CD4-positive, alpha-beta T cell treated with Interferon alpha-2 for 1 hour (primary cell): Measurements from ENCODE around the gene ASTL.

Experiments used
- DNase-seq, 2 donors: peaks; one replicate each; pipeline ENCODE4 v3.0.0-alpha.2; 2020 to 2022

The ASTL gene

DNA sequence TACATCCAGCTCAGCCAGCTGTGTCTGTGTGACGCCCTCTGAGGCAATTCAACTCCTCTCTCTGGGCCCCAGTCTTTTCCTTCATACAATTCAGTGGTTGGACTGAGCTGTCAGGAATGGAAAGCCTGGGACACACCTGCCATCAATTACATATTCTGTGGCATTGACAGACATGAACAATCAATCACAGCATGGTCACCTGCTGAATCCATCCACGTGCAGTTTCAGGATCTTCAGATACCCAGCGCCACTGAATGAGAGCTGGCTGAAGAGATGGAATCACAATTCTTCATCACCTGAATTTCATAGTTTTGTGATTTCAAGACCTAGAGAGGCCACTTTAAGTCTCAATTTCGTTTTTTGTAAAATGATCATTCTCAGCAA lies 27.1 kb downstream of the ASTL start:
- no peak for DNase-seq

DNA sequence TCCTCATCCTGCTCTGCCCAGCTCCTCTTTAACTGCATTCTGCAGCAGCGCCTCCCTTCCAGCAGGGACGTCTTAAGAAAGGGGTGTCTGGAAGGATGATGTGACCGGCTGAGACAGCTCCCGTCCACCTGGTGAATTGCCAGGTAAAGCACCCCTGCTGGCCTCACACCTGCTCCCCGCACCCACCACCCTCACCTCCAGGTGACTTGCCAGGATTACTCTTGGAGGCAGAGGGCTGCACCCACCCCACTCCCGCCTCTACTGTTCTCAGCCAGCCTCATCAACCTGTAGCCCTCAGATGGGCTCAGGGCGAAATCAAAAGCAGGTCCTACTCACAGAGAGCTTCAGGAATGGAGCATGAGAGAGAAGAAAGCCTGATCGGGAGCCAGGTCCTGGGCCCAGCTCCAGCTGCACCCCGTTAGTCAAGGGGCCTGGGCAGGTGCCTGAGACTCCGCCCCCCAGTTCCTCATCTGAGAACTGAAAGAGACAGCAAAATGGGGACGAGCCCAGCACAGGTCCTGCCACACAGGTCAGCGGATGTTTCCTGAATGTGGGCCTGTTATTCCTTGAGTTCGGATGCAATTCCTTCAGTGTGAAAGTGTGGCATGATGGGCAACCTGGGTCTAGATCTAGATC lies 27.6 kb downstream of the ASTL start:
- no peak for DNase-seq

DNA sequence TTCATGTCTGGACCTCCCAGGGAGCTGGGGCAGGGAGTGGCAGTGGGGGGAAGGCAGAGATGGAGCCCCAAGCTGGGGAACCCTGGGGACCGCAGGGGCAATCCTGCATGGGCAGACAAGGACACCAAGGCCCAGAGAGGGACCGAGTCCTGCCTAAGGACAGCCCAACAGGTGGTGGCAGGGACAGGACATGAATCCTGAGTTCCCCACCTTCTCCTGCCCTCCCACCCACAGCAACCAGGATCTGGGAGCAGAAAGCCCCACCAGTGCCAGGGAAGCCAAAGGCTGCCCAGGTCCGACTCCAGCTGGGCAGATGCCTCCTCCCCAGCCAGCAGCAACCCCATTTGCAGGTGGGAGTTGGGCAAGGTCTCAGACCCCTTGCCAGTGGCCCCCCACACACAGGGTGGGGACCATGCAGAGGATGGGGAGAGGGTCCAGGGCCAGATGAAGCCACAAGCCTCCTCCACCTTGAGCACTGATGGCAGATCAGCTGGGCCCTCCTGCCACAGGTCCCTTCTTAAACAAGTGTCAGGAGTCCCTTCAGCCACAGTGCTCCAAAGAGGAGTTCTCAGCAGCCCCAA lies 28.3 kb downstream of the ASTL start:
- no peak for DNase-seq

DNA sequence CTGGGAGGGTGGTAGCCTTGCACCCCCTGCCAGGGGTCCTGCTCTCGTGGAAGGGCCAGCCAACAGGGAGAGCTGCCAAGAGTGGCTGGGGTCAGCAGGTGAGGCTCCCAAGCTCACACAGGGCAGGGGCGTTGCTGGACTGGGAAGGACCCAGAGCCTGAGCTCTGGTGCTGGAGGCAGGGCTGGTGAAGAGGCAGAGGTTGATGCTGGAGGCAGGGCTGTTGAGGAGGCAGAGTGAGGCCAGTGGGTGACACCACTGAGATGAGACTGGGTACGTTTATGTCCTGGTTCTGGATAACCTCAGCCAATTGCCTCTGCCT lies 29.0 kb downstream of the ASTL start:
- DNase-seq = no peak

DNA sequence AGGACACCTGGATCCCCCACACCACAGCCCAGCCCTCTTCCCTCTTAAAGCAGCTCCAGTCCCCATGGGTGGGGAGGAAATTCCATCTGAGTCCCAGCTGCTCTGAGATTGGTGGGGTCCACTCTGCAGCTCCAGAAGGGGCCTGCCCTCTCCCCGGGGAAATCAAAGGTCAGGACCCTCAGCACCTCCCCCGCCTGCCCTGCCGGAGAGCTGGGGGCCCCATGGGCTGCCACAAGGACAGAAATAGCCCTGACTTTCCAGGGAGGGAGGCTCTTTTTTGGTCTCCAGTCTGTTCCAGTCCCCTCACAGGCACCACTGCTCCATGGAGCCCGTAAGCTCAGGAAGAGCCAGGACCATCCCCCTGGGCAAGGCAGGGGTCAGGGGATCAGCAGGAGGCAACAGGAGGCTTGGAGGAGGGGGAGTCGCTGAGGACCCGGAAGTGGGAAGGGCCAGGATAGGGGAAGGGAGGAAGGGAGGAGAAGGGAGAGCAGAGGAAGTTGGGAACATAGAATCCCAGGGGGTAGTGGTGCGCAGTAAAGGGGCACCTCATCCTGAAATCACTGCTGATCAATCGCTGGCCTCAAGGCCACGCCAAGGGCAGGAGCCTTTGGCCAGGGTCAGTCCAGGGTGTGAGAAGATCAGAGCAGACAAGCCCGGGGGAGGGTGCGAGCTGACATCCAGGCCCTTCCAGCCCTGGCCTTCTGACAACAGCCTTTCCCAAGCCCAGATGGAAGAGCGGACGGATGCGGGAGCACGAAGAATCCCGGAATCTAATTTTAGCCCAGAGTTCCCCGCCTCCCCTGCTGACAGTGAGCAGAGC lies 29.6 kb downstream of the ASTL start:
- DNase-seq = no peak

DNA sequence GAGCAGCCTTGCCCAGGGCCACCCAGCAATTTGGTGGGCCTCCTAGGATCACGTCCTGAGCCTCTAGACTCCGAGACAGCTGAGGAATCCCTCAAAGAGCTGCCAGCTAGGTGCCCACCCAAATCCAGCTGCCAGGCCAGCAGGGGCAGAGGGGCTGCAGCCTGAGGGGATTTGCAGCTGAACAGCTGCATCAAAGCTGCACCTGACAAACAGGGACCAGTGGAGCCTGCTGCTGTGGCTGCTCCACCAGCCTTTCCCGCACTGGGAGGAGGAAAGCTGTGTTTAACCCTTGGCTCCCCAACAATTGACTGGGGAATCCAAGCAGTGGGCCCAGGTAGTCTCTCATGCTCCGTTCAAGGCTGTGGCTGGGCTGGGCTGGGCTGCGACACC lies 30.2 kb downstream of the ASTL start:
- DNase-seq = no peak

DNA sequence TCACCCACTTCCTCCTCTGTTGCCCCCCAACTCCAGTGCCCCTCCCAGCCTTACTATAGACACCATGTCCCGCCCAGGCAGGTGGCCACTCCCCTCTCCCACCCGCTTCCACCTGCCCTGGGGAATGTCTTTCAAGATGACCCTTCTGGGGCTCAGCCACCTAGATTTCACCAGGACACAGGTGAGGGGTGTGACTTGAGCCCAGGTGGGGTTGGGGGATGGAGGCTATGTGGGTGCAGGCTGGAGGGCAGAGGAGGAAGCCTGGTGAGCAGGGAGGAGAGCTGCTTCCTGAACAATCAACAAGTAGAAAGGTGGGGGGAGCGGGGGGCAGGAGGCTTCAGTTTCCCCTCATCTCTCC lies 30.6 kb downstream of the ASTL start:
- DNase-seq = no peak

DNA sequence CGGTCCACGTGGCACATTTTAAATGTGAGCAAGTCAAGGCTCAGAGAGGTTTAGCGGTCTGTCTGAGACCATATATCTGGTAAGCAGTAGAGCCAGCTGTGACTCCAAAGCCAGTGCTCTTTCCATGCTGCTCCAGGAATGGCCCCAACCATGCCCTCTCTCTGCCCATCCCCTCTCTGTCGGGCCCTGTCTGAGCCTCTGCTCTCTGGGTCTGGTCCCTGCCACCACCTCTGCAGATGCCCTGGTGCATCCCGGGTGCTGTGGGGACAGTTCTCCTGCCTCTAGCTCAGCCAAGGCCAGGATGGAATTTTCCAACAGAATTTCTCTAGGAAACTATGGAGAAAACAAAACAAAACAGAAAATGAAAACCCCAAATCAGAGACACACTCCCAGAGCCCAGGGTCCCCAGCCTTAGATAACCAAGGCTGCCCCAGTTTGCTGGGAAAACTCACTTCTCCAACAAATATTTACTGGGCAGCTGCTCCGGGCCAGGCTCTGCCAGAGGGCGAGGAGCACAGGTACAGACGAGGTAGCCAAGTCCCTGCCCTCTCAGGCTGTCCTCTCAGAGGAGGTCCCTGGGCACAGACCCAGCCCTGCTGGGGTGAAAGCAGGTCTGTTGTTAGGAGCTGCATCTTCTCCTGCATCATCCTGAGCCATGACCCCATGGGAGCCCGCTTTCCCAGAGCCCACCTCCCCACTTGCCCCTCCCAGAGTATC lies 31.2 kb downstream of the ASTL start:
- DNase-seq = no peak

DNA sequence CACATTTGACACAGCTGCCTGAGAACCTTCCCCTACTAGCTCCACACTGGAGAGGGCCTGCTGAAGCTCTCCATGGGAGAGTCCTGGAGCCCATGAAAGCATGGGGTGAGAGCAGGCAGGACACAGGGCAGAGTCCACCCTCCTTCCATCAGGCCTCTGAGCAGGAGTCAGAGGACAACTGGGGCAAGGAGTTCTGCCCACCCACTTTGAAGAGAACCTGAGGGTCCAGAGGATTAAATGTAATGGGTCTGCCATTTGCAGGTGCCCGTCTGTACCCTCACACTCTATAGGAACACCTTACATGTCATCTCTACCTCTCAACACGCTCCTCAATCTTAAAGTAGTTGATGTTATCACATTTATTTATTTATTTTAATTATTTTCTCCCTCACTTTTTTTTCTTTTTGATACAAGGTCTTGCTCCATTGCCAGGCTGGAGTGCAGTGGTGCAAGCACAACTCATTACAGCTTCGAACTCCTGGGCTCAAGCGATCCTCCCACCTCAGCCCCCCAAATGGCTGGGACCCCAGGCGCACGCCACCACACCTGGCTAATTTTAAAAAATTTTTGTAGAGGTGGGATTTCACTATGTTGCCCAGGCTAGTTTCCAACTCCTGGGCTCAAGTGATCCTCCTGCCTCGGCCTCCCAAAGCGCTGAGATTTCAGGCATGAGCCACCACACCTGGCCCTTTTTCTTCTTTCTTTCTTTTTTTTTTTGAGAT lies 32.1 kb downstream of the ASTL start:
- DNase-seq = no peak

DNA sequence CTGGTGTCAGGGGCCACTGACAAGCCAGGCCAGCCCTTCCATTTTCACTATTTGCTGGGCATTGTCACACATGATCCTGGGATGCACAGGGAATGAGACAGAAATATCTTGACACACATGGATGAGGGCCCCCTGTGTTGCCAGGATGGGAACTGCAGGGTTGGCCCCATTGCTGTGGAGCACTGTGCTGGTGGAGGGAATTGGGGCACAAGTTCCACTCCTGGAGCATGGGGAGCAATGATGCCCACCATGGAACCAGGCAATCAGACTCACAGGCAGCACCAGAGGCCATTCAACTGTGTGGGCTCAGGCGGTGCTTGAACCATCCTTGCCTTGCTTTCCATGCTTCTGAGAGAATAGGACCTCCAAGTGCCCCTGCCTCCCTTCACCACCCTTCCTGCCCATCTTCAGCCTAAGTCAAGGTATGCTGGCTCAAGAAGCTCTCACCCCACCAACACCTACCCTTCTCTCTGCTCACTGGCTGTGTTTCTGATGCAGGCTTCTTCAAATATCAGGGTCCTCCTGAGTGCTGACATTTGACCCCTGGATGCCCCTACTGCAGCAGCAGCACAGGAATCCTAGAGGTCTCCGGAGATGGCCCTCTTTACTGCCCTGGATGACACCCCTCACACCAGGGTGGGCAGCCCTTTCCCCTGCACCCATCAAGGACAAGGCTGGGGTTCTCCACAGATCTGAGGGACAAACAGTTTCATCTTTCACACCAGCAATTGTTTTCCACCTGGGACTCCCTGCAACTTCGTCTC lies 33.0 kb downstream of the ASTL start:
- no peak for DNase-seq

DNA sequence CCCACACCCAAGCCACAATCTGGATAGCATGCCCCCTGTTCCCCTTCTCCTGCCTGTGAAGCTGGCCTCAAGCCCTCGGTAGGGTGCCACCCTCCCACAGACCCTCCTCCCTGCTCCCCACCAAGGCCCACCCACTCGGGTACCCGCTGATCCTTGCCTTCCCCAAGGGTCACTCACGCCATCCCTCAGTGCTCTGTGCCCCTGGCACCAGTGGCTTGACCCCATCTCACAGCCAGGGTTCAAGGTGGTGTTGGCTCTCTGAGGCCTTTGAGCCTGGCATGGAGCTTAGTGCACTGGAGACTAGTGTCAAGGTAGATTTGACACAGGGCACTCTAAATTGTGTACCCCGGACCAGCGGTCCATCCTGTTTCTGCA lies 33.8 kb downstream of the ASTL start:
- no peak for DNase-seq

DNA sequence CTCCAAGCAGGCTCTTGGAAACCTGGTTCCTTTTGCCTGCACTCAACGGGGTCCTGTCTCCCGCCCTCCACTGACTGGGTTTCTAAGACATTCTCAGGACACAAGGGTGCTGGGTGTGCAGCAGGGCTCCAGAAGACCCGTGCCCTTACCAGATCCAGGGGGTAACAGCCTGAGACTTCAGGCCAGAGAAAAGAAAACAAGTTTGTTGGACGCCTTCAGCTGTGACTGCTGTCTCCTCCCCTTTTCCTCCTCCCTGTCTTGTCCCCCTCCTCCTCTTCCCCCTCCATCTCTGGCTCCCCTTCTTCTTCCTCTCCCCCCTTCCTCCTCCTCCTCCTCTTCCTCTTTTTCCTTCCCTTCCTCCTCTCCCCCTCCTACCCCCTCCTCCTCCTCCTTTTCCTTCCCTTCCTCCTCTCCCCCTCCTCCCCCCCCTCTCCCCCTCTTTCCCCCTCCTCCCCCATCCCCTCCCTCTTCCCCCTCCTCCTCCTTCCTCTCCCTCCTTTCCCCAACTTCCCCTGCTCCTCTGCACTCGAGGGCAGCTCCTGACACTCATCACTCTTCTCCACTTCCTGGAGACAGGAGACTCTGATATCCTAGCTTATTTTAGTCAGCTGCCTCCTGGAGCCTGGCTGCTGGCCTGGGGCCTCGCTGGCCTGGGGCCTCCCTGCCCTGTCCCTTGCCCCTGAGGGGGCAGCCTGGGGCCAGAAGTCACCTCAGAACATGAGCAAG lies 34.4 kb downstream of the ASTL start:
- DNase-seq = no peak

DNA sequence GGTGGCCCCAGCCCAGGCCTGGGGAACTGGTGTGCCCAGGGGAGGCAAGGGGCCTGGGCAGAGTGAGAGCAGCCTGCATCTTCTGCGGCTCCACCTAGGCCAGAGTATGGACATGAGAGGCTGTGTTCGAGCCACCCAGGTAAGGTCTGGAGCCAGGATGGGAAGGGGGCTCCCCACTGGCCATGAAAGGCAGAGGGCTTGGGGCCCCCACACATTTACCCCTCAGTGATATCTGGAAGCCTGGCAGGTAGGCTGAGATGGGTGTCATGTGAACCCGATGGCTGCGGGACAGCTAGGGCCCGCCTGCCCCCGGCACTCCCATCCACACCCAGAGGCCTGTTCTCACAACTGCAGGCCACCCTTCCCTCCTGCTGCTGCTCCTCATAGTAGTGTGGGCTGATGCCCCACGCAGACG lies 35.1 kb downstream of the ASTL start:
- no peak for DNase-seq

DNA sequence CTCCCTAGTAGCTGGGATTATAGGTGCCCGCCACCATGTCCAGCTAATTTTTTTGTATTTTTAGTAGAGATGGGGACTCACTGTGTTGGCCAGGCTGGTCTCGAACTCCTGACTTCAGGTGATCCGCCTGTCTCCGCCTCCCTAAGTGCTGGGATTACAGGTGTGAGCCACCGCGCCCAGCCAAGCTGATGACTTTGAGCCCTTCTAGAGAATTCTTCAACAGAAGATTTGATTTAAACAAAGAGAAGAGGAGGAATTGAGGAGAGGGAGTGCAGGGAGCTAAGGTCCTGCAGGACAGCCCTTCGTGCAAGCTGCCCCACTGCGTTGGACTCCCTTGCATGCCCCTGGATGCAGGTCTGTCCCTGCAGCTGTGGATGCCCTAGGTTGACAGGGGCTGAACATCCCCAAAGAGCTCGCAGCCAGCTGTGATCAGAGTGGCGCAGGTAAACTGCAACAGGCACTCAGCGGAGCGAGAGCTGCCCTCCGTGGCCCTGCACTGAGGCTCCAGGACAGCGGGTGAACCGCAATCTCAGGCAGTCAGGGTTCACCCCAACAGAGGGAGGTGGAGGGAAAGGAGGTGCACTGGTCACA lies 35.6 kb downstream of the ASTL start:
- no peak for DNase-seq

DNA sequence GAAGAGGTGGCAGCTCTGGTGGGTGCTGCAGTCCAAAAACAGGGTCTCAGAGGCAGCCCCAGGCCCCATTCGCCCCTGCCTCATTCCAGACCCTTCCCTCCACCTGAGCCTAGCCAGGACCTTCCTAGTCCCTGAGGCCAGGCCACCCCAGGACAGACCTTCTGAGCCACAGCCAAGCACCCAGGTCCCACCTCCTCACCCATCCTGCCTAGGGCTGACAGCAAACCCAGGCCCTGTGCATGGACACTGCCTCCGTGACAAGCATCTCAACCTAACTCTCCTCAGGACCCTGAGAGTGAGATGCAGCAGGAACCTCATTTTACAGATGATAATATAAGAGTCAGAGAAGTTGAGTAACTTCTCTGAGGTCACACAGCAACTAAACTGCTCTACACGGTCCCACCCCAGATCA lies 37.4 kb downstream of the ASTL start:
- DNase-seq = no peak

DNA sequence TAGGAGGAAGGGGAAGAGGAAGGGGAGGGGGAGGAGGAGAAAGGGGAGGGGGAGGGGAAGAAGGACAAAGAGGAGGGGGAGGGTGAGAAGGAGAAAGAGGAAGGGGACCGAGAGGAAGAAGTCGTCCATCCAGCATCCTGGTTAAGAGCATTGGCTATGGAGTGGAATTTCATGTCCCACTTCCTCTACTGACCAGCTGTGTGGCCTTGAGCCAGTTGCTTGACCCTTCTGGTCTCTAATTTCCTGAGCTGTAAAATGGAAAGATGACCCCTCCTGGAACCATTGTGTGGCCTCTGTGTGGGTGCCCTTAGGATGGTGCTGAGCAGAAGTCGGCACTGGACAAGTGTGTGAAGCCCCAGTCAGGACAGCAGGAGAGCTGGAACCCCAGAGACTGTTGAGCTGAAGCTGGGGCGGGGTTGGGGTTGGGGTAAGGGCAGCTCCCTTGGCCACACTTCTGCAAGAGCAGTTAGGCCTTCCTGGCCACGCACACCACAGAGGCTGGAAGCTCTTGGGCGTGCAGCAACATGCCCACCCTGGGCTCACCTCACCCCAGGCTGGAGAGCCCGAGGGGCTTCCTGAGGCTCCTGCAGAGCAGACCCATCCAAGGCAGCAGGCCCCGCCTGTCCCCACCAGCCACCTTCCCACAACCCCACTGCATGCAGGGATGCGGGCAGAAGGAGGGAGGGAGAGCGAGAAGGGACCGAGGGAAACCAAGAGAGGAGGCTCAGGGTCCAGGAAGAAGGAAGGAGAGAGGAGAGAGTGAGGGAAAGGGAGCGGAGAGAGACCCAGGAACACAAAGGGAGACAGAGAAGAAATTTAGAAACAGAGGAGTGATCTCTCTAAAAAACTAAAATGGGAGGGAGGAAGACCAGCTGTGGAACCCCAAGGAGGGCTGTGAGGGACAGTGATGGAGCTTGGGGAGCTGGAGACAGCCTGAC lies 38.2 kb downstream of the ASTL start:
- DNase-seq = no peak

DNA sequence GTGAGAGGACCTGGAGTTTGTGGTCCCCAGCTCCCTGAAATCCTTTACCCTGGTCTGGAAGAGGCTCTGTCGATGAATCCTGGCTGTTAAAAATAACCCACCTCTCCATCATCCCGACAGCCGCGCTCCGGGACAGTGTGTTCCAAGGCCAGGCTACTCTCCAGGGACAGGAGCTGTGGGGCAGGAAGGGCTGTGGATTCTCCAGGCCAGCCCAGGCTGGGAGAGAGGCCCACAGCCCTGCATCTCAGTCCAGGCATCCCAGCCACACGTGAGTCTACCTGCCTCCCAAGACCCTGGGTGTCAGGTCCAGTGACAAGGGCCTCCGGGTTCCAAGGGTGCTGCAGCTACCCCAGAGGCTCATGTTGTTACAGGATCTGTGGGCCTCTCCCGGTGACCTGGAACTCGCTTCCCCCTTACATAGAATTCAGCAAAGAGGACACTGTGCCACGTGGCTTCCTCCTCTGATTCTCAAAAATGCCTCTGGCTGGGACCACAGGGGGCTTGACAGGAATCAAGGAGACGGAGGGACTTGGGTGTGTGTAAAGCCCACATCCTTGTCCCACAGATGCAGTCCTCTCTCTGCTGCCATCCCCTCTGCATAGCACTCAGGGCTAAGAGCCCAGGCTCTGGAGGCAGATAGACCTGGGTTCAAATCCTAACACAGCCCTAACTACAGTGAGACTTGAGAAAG lies 39.3 kb downstream of the ASTL start:
- DNase-seq = no peak

DNA sequence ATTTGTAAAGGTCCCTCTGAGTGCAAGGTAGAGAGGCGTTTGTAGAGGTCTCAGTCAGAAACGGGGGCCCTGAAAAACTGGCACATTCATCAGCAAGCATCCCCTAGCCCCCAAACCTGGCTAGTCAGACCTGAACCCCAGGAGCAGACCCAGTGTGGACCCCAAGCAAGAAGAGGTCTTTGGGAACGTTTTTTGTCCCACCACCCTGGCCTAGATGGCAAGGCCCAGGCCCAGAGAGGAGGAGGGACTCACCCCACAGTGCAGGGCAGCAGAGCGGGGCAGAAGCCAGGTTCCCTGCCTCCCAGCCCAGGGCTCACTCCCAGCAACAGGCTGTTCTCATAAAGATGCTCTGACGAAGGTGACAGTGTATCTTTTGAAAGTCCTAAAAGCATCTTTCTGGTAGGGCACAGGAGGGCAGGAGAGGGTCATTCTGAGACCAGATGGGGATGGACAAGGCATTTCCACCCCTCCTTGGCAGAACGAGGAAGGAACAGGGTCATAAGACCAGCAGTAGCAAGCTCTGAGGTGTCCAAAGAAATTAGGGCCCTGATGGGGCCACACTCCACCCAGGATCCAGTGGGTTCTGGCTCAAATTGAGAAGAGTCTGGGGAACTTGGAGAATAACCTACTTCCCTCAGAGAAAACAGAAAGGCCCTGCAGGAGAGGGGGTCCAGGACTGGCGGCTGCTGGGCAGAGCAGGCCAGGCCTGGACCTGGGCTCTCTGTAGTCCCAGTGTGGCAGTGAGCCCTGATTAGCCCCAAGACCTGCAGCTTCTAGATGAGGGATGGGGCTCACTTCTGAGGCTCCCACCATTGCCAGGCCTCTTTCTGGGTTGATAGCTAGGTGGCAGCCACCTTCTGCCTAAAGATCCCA lies 40.1 kb downstream of the ASTL start:
- no peak for DNase-seq

DNA sequence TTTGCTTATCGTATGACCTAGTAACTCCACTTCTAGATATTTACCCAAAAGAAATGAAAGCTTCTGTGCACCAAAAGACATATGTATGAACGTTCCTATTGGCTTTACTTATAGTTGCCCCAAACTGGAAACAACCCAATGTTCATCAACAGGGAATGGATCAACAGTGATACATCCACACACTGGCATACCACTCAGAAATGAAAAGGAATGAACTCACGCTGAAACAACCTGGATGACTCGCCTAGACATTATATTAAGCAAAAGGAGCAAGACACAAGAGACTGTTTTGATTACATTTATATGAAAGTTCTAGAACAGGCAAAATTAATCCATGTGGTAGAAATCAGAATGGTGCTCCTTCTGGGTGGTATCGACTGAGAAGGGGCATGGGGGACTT lies 40.9 kb downstream of the ASTL start:
- DNase-seq = no peak
